CD14-positive monocyte (primary cell): ENCODE results near the gene TPRKB. TPM values are rescaled to one million over a fixed set of nuclear protein-coding genes. Genes with fewer than 3 reads are reported as not detected.

Experiments used
- DNase-seq, 3 donors: peaks; one replicate each; pipeline ENCODE4 v3.0.0-alpha.2; 2011 to 2022
- H2AFZ ChIP-seq: 2 replicates; pipeline ENCODE4 v1.6.0; 2012; ENCODE audit warnings: mild to moderate bottlenecking, low read depth, low read length, inconsistent platforms; ENCODE audit not compliant: insufficient read depth, poor library complexity, severe bottlenecking
- H3K27ac ChIP-seq, 2 donors: 1 replicate in 1 of 2; 2 replicates in 1 of 2; pipeline ENCODE4 v1.5.1; 2012 to 2013; ENCODE audit warnings: low read length in 2 of 2, control low read depth in 1 of 2, inconsistent platforms in 1 of 2, low read depth in 1 of 2, mild to moderate bottlenecking in 1 of 2
- H3K27me3 ChIP-seq, 2 donors: one replicate each; pipeline versions ENCODE4 v1.6.0 to v1.6.1; 2011 to 2013; ENCODE audit warnings: low read length in 2 of 2; ENCODE audit not compliant: control insufficient read depth in 2 of 2, insufficient read depth in 2 of 2
- H3K36me3 ChIP-seq, 2 donors: replicated peaks in 1 of 2; 1 replicate in 1 of 2; 2 replicates in 1 of 2; pipeline versions ENCODE4 v1.5.1 to v1.6.1; 2012 to 2013; ENCODE audit warnings: low read length in 2 of 2, control low read depth in 1 of 2, inconsistent platforms in 1 of 2, mild to moderate bottlenecking in 1 of 2; ENCODE audit not compliant: insufficient read depth in 2 of 2, control insufficient read depth in 1 of 2
- H3K4me1 ChIP-seq, 2 donors: 1 replicate in 1 of 2; 2 replicates in 1 of 2; pipeline versions ENCODE4 v1.5.1 to v1.6.1; 2012 to 2013; ENCODE audit warnings: low read length in 2 of 2, control low read depth in 1 of 2, inconsistent platforms in 1 of 2, mild to moderate bottlenecking in 1 of 2, moderate library complexity in 1 of 2; ENCODE audit not compliant: insufficient read depth in 2 of 2, control insufficient read depth in 1 of 2
- H3K4me2 ChIP-seq: replicated peaks from 2 replicates; pipeline ENCODE3; 2012; ENCODE audit warnings: low read length, moderate library complexity, mild to moderate bottlenecking; ENCODE audit not compliant: poor library complexity, severe bottlenecking; ENCODE audit errors: extremely low read depth
- H3K4me3 ChIP-seq, 3 experiments: fragments of 200-600 bp in 1 of 3; sonication (generic) in 1 of 3; replicated peaks in 1 of 3; 1 replicate in 2 of 3; 2 replicates in 1 of 3; pipeline ENCODE4 v1.5.1; 2011 to 2013; ENCODE audit warnings: low read length in 3 of 3, mild to moderate bottlenecking in 3 of 3, control low read depth in 2 of 3, low read depth in 2 of 3, inconsistent platforms in 1 of 3, moderate library complexity in 1 of 3
- H3K79me2 ChIP-seq: 2 replicates; pipeline ENCODE4 v1.6.0; 2012; ENCODE audit warnings: mild to moderate bottlenecking, control low read depth, inconsistent platforms, low read length, moderate library complexity; ENCODE audit not compliant: insufficient read depth
- H3K9ac ChIP-seq: 2 replicates; pipeline ENCODE4 v1.6.0; 2017; ENCODE audit warnings: low read length, mild to moderate bottlenecking; ENCODE audit not compliant: insufficient read depth, poor library complexity, severe bottlenecking
- H3K9me3 ChIP-seq, 2 donors: replicated peaks in 1 of 2; 1 replicate in 1 of 2; 2 replicates in 1 of 2; pipeline versions ENCODE4 v1.5.1 to v1.6.1; 2012 to 2013; ENCODE audit warnings: low read length in 2 of 2, control low read depth in 1 of 2; ENCODE audit not compliant: control insufficient read depth in 1 of 2, insufficient read depth in 1 of 2
- H4K20me1 ChIP-seq: 2 replicates; pipeline ENCODE4 v1.6.0; 2012; ENCODE audit warnings: mild to moderate bottlenecking, low read length, control low read depth, moderate library complexity; ENCODE audit not compliant: insufficient read depth
- H3K27ac Mint-ChIP-seq, 7 donors: one replicate each; pipeline ENCODE4 v1.8.0; 2020; ENCODE audit warnings: mild to moderate bottlenecking in 7 of 7, mixed read lengths in 7 of 7, moderate library complexity in 6 of 7, inconsistent platforms in 2 of 7
- H3K27me3 Mint-ChIP-seq, 3 donors: one replicate each; pipeline ENCODE4 v1.8.0; 2021 to 2022; ENCODE audit warnings: low read depth in 3 of 3, mild to moderate bottlenecking in 3 of 3, mixed read lengths in 3 of 3, moderate library complexity in 3 of 3, inconsistent platforms in 1 of 3
- H3K36me3 Mint-ChIP-seq, 2 donors: one replicate each; pipeline ENCODE4 v1.8.0; 2020; ENCODE audit warnings: mixed read lengths in 2 of 2, inconsistent platforms in 1 of 2, mild to moderate bottlenecking in 1 of 2
- H3K4me1 Mint-ChIP-seq: one replicate; pipeline ENCODE4 v1.8.0; 2020; ENCODE audit warnings: mild to moderate bottlenecking, mixed read lengths
- H3K4me3 Mint-ChIP-seq, 2 donors: one replicate each; pipeline ENCODE4 v1.8.0; 2020; ENCODE audit warnings: mild to moderate bottlenecking in 2 of 2, mixed read lengths in 2 of 2, moderate library complexity in 1 of 2
- H3K9me3 Mint-ChIP-seq, 7 donors: one replicate each; pipeline ENCODE4 v1.8.0; 2020 to 2022; ENCODE audit warnings: mixed read lengths in 7 of 7, mild to moderate bottlenecking in 6 of 7, moderate library complexity in 6 of 7, inconsistent platforms in 2 of 7
- WGBS: methylation state at CpG from one replicate; pipeline ENCODE4 v1.1.5; 2013; ENCODE audit warnings: missing lambda C conversion rate; ENCODE audit not compliant: insufficient coverage; 5-methylcytosine and 5-hydroxymethylcytosine counted together
- intact Hi-C, 2 donors: fragments of 100-400 bp; cut with micrococcal nuclease; formaldehyde crosslinking; loops; one replicate each; pipeline versions ENCODE4 v1.15.0 to v1.15.1; 2023
- polyA plus RNA-seq, 3 donors: library from polyadenylated mRNA; depleted of rRNA in 1 of 3; unstranded in 2 of 3; stranded (reverse) in 1 of 3; fragments of 300-500 nt in 2 of 3; fragments of >200 nt in 1 of 3; fragmentation: Illumina TruSeq in 2 of 3; gene quantifications; 1 replicate in 2 of 3; 2 replicates in 1 of 3; pipeline ENCODE4 v1.2.3, GENCODE V29; 2012 to 2021
- TF ChIP-seq, protein P1 (sequence below): fragments of 200-600 bp; IDR thresholded peaks from one replicate; pipeline ENCODE4 v1.8.0; 2022; ENCODE audit warnings: antibody characterized with exemption, mild to moderate bottlenecking

TPRKB gene
- polyA plus RNA-seq, 3 donors = 26.9 to 69.1 (median 65.8) TPM

DNA sequence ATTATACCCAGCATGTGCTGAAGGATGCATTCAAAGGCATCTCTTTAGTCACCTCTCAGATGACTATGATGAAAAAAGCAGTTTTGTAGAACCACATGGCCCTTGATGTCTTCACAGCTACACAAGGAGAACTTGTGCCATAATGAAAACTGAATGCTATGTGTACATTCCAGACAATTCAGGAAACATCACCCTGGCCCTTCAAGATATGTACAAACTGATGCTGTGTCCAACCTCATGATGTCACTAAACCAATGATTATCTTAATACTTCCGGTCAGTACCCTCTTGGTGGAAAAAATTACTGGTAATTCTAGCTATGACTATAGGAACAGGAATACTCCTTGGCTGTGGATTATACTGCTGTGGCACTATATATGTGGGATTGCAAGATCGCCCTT lies 22.8 kb upstream of the TPRKB start:
- H3K36me3 Mint-ChIP-seq = peaks cover 80 to 92% of the 10 kb centered on the region in 2 donors

DNA sequence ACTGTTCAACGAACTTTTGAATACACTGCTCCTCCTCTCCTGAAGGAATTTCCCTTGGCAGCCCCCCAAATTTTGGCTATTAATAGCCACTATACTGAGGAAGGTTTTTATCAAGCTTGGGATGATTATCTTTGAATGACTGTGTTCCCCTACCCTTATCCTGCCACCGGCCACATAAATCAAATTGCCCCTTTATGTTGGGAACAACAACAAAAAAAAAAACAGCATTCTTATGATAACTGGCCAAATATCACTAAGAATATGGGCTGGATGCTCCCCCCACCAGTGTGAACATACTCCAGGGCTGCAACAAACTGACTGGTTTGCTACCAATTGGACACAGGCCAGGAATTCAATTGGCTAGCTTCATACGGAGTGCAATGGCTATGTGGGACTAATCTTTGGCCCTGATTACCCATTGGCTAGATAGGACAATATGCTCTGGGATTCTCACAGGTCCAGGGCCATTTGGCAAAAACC lies 22.2 kb upstream of the TPRKB start:
- H3K4me1 ChIP-seq = no peaks in the 10 kb centered on the region
- intact Hi-C loops = no loop called here
- peaks cover 69 to 96% of the 10 kb centered on the region in 2 donors for H3K36me3 ChIP-seq
- no peak overlapping the region for H3K9ac ChIP-seq
- H3K27ac Mint-ChIP-seq = peak overlapping the region in 1 of 7 donors; percentile 30
- peaks cover 80 to 92% of the 10 kb centered on the region in 2 donors for H3K36me3 Mint-ChIP-seq
- peaks cover 0 to 3% of the 10 kb centered on the region in 2 donors for H3K9me3 ChIP-seq
- no peak overlapping the region for H3K4me2 ChIP-seq
- TF ChIP-seq, protein P1, sequence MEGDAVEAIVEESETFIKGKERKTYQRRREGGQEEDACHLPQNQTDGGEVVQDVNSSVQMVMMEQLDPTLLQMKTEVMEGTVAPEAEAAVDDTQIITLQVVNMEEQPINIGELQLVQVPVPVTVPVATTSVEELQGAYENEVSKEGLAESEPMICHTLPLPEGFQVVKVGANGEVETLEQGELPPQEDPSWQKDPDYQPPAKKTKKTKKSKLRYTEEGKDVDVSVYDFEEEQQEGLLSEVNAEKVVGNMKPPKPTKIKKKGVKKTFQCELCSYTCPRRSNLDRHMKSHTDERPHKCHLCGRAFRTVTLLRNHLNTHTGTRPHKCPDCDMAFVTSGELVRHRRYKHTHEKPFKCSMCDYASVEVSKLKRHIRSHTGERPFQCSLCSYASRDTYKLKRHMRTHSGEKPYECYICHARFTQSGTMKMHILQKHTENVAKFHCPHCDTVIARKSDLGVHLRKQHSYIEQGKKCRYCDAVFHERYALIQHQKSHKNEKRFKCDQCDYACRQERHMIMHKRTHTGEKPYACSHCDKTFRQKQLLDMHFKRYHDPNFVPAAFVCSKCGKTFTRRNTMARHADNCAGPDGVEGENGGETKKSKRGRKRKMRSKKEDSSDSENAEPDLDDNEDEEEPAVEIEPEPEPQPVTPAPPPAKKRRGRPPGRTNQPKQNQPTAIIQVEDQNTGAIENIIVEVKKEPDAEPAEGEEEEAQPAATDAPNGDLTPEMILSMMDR = no peak
- WGBS = 86% methylated on average over 1 of the region's 3 CpGs
- H3K27ac ChIP-seq = no peak overlapping the region
- H3K4me3 ChIP-seq = no peak overlapping the region
- no peaks in the 10 kb centered on the region for H3K79me2 ChIP-seq
- peaks cover 4 to 14% (median 7%) of the 10 kb centered on the region in 7 donors for H3K9me3 Mint-ChIP-seq
- DNase-seq = no peak
- no peaks in the 10 kb centered on the region for H3K27me3 Mint-ChIP-seq
- H2AFZ ChIP-seq = no peak overlapping the region
- no peaks in the 10 kb centered on the region for H4K20me1 ChIP-seq
- H3K4me1 Mint-ChIP-seq = no peaks in the 10 kb centered on the region
- H3K27me3 ChIP-seq = no peaks in the 10 kb centered on the region
- no peak overlapping the region for H3K4me3 Mint-ChIP-seq

More for the DNA sequence above, 22.8 kb upstream of the TPRKB start:
- Histone ChIP-seq H3K79me2 (no peaks in the 10 kb centered on the region), H2AFZ (no peak overlapping the region), H3K27me3 (no peaks in the 10 kb centered on the region), H4K20me1 (no peaks in the 10 kb centered on the region), H3K4me3 (no peak overlapping the region), H3K9ac (no peak overlapping the region), H3K9me3 (no peaks in the 10 kb centered on the region), H3K4me2 (no peak overlapping the region), H3K27ac (no peak overlapping the region), H3K4me1 (no peaks in the 10 kb centered on the region), H3K36me3 (peaks cover 75 to 96% of the 10 kb centered on the region in 2 donors)
- TF ChIP-seq, protein P1 = no peak
- no peak for DNase-seq
- WGBS = no CpG with 5 or more reads among the region's 2 CpGs
- no peaks in the 10 kb centered on the region for H3K27me3 Mint-ChIP-seq
- intact Hi-C loops = no loop called here
- no peak overlapping the region for H3K4me3 Mint-ChIP-seq
- peaks cover 0 to 9% (median 3%) of the 10 kb centered on the region in 7 donors for H3K9me3 Mint-ChIP-seq
- H3K27ac Mint-ChIP-seq = peak overlapping the region in 1 of 7 donors; percentile 42
- H3K4me1 Mint-ChIP-seq = no peaks in the 10 kb centered on the region
